ENCODE measurements around the gene RGPD3. TPM values are rescaled to one million over a fixed set of nuclear protein-coding genes. Genes with fewer than 3 reads are reported as not detected.
"Not testable (repeated sequence)": the region's sequence is repeated elsewhere in the genome, so short reads cannot be mapped to it uniquely, and the experiment has no call there.

Gene RGPD3
- total RNA-seq, 1 donor from 2014 or later: 0.13 TPM

DNA sequence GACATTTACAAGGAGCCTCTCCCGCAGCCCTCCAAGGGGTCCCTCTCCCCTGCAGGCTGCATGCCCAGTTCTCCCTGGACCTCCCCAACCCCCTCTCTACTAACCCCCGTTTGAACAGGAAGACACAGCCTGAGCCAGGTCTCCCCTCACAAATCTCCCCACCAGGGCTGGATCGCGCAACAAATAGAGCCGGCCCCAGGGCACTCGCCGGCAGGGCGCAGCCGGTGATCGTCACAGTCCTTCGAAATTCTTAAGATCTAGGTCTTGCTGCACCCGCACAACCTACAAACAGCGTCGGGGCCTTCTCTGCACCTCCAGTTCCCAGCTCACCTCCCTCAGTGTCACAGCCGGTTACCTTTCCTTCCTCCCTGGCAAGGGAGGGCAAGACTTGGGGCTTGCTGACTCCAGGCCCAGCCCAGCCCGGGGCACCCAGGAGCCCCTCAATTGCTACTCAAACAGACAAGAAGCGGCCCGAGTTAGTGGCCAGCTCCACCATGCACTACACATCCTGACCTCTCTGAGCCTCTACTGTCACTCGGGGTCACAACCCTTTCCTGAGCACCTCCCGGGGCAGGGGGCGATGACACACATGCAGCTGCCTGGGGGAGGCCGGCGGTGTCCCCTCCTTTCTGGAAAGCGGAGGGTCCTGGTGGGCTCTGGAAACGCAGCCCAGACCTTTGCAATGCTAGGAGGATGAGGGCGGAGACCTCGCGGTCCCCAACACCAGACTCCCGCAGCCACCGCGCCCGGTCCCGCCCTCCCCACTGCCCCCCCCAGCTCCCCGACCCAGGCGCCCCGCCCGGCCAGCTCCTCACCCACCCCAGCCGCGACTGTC lies 18.6 kb upstream of the RGPD3 start, which contains the start of gene CD8B2:
CD8B2 (plus strand) TSS at position 814 of the 835 bp plus-strand sequence. CDS start 63 bp downstream, outside the sequence.
- DNase-seq (ENCODE audit: low spot score); ATAC-seq: not testable (repeated sequence)

DNA sequence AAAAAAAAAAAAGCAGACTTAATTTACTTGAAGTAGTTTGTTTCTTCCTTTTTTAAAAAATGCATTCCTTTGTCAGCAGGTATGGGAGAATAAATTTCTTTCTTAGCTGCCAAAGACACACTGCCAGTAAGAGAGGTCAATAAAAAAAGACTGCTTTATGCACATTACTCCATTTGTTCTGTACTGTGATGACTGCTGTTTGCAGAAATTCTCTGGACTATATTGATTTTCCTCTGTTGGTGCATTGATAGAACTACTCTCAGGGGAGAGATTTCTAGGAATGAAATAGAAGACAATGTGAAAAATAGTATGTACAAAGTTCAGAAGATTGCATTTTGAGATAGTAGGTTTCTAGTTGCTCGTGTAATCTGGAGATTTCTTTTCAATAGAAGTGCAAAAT lies 11.3 kb upstream of the RGPD3 start:
- DNase-seq (ENCODE audit: low spot score); ATAC-seq: not testable (repeated sequence)

DNA sequence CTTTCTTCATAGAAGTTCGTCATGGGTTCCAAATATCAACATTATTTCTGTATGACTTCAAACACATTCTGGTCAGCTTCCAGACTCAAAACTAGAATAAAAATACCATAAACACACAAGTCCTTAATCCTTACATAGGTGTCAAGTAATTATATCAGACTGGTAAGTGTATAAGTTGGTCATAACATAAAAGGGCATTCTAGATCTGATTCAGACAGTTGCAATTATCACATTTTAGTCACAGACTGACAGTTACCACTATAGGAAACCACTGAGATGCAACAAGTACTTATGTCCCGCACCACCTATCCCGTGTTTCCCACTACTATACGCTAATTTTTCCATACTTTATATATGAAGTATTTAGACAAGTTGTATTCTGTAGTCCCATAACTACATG lies 9.4 kb upstream of the RGPD3 start:
- not testable (repeated sequence) for DNase-seq (ENCODE audit: low spot score); ATAC-seq

DNA sequence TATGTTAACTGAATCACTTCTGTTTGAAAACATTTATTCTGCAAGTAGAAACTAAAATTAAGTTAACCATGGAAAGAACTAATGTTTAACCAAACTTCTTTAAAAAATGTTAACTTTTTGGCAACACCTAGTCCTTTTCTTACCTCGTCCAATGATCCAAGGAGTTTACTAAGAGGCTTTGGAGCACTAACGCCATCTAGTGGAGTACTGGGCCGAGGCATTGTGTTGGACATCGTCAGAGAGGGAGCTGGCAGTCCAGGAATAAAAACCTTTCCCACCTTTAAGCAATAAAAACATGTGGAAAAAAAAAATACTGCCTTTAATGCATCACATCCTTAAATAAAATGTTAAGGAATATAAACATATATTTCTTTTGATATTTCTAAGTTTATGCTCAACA lies 2.4 kb upstream of the RGPD3 start:
- DNase-seq (ENCODE audit: low spot score) (peak; percentile 58), ATAC-seq (peak; percentile 91)

DNA sequence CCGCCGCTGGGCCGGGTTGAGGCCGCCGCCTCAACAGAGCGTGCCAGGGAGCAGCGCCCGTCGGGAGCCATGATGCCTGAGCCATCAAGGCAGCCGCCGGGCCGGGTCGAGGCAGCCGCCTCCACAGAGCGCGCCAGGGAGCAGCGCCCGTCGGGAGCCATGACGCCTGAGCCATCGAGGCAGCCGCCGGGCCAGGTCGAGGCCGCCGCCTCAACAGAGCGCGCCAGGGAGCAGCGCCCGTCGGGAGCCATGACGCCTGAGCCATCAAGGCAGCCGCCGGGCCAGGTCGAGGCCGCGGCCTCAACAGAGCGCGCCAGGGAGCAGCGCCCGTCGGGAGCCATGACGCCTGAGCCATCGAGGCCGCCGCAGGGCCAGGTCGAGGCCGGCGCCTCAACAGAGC lies 697 bp downstream of the RGPD3 start:
- not testable (repeated sequence) for ATAC-seq

DNA sequence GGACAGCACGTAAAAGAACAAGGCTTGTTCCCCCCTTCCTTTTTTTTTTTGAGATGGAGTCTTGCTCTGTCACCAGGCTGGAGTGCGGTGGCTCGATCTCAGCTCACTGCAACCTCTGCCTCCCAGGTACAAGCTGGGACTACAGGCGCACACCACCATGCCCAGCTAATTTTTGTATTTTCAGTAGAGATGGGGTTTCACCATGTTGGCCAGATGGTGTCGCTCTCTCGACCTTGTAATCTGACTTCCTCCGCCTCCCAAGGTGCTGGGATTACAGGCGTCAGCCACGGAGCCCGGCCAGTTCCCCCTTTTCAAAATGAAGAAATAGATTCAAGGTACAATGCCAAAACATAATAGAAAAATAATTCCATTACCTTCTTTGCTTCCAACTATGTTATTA lies 6.3 kb downstream of the RGPD3 start:
- not testable (repeated sequence) for DNase-seq (ENCODE audit: low spot score); ATAC-seq

More for the DNA sequence above, 697 bp downstream of the RGPD3 start:
- DNase-seq (ENCODE audit: low spot score): not testable (repeated sequence)

DNA sequence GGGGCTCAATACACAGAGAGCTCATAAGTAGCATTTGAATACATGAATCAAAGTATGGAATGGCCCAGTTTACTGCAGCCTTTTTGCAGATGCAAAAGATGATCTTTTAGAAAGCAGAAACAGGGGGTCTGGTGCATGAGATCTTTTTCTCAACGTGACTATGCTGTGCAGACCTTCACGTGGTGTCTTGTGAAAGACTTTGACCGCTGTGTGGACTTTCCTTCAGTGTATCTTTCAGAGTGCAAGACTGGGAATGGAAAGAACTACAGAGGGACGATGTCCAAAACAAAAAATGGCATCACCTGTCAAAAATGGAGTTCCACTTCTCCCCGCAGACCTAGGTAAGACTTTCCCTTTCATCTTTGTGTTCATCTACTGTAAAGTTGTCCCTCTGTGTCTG lies 77.5 kb downstream of the RGPD3 start:
- DNase-seq (ENCODE audit: low spot score) (peak; percentile 59), ATAC-seq (peak; percentile 45)

DNA sequence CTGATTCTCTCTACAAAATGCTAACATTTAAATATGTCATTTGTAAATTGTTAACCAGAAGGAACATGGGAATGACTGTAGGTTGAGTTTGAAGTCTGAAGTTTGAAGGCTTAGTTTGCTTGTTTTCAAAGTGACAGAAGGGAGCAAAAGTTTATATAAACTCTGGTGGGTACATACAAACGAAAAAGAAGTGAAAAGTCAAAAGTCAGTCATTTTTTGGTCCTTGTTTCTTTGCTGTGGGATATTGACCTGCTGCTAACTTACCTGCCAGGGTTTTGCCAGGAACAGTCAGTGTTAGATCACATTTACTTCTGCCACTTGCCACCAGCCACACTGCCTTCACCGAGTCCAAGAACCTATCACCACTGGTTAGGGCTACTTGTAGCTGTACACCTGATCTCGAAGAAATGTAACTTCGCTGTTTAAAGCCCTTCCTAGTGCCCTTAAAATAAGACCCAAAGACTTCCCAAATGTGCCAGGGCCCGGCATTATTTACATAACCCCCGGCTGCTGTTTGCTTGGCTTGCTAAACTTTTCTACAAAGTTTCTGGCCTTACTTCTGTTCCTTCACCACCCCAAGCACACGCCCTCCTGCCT lies 79.3 kb downstream of the RGPD3 start:
- peak; percentile 63 for ATAC-seq
- peak; percentile 61 for DNase-seq (ENCODE audit: low spot score)

DNA sequence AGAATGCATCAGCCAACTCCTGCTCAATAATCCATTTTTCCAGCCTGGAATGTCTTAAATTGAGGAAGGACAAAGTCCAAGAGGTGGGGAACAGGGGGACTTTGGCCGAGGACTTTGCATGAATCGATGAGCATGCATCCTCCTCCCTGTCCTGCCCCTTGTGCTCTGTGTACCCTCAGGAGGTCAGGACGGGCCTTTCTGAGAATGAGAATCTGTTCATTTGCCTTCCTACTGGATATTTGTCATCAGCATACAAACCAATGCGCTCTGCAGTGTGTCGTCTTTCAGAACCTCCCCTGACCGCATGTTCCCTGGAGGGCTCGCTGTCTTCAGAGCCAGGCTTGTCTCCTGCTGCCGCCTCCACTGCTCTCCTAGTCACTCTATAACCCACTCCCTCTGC lies 83.7 kb downstream of the RGPD3 start:
- ATAC-seq (peak; percentile 70), DNase-seq (ENCODE audit: low spot score) (peak; percentile 76)

DNA sequence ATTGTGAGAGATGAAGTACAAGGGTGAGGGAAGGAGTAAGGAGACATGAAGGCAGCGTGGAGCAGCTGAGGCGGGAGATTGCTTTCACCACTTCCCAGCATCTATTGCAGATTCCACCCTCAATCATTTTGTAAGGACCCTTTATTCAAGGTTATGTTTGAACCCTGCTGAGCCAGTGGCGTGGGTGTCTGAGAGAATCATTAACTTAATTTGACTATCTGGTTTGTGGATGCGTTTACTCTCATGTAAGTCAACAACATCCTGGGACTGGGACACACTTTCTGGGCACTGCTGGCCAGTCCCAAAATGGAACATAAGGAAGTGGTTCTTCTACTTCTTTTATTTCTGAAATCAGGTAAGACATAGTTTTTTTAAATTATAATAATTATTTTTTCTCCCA lies 86.3 kb downstream of the RGPD3 start:
- DNase-seq (ENCODE audit: low spot score) (peak; percentile 76), ATAC-seq (peak; percentile 9)

DNA sequence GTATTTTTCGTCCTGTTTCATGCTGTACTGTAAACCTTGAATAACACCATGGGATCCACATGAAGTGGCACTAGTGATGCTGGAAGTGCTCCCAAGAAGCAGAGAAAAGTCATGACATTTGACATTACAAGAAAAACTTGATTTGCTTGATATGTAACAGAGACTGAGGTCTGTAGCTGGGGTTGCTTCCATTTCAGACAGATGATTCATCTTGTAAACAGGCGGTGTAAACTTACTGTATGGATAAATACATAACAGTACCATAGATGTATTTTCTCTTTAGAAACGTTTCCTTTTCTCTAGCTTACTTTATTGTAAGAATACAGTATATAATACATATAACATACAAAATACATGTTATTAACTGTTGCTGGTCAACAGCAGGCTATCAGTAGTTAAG lies 88.6 kb downstream of the RGPD3 start:
- not testable (repeated sequence) for ATAC-seq; DNase-seq (ENCODE audit: low spot score)

DNA sequence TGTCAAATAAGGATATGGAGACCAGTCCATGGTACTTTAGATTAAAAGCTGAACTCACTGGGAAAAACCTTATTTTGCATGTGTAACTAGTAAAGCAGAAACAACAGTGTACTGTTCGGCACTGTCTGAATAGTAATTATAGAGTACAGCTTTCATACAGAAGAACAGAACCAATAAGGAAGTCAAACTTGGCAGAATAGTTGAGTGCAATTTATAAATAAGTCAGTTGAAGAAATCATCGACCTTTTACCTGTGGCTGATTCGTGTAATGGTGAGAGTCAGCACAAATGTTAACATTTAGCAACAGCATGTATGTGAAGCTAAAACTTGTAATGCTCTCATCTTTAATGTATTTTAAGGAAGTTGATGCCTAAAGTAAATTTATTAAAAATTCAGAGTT lies 99.0 kb downstream of the RGPD3 start:
- ATAC-seq: peak; percentile 52
- not testable (repeated sequence) for DNase-seq (ENCODE audit: low spot score)

DNA sequence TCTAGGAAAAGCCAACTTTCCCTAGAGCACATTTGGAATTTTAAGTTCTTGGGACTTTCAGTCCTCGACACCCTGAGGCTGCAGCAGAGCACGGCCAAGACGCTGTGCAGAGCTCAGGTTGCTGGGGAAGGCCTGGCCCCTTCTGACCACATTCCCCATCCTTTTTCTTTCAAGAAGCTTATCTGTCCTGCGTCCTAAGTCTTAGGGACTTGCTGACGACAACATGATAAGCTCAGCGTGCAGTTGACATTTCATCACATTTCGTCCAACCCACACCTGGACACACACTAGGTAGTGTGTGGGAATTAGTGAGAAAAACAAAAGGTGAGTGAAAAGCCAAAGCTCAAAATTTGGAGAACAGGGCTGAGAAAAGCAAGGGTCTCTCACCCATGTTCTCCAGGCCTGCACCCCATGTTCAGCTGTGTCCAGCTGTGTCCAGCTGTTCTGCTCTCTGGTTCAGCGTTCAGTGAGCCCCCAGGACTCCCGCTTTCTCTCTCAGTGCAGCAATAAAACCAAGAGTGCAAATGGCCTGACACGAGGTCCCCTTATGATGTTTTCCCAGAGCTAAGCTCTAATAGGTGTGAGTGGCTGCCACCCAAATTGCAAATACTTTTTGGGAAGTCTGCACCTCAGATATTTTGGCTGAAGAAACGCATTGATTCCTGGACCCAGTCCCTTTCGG lies 101.9 kb downstream of the RGPD3 start:
- ATAC-seq: peak; percentile 56
- DNase-seq (ENCODE audit: low spot score): no peak

DNA sequence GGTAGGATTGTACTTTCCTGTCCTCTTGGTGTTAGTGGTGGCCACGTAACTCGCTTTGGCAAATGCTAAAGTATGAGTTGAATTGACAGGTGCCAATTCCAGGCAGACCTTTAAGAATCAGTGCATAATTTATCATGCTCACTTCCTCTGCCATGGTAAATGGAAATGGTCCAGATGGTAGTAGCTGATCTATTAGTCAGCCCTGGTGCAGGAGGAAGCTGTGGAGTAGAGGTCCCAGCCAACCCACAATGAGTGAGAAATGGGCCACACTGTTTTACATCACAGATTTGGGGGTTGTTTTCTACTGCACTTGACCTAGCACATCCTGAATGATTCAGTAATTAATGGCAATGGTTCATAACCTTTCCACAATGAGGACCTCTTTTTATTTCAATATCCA lies 104.4 kb downstream of the RGPD3 start:
- DNase-seq (ENCODE audit: low spot score): no peak
- ATAC-seq: no peak

DNA sequence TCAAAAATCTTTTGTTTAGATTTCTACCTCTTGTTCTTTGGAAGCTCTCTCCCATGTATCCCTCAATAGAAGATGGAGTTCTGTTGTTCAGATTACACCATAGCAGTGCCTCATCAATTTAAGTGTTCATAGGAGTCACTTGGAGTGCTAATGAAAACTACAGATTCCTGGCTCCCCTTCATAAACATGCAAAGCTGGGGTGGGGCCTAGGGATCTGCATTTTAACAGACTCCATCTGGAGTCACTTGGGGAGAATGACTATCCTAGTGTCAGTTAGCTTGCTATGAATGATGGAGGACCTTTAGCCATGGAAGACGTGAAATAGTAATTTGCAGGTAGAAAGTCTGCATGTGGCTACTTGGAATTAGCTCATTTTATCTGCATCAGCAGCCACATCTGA lies 105.4 kb downstream of the RGPD3 start:
- no peak for ATAC-seq
- no peak for DNase-seq (ENCODE audit: low spot score)

DNA sequence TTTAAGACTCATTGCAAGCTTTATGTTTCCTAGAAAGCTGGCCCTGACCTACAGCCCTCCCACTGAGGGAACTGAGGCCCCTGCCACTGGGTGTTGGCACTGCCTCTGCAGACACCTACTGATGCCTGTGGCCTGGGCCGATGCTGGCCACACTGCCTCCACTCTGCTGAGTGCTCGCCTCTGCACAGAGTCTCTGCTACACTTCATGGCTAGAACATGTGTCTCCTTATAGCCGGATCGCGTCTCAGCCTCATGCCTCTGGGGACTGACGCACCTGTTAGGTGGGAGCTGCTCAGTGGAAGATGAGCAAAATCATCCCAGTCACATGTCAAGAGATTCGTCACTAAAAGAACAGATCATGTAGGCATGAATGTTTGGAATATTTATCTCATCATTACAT lies 108.7 kb downstream of the RGPD3 start:
- no peak for ATAC-seq
- no peak for DNase-seq (ENCODE audit: low spot score)

DNA sequence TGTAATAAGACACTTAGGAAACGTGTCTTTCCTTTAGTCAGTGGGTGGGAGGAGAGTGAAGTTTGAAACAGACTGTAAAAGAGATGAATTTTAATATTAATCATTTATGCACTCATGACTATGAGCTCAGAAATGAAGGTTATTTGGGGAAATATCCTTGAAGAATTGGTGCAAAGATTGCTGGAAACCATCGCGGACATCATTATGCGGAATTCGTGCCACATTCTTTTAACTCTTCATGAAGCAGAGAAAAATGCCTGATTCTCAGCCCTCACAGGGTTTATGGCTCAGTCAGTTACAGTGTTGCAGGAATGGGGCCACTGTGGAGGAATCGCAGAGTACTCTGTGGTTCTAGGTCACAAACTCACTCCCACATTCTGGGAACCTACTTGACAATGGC lies 109.7 kb downstream of the RGPD3 start:
- DNase-seq (ENCODE audit: low spot score): no peak
- ATAC-seq: no peak

DNA sequence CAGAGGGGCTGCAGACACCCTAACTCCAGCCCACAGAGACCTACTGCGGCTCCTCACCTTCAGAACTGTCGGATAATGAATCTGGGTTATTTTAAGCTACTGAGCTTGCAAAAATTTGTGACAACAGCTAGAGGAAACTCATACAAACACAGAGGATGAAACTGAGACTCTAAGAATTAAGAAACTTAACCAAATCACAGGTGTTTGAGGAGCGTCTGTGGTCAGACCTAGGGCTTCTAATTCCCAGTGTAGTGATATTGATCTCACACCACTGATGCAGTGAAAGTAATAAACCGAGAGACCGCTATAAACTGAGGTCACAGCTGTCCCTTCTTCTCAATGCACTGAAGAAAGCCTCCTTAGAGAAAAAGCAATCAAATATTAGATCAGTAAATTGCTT lies 110.1 kb downstream of the RGPD3 start:
- ATAC-seq: no peak
- no peak for DNase-seq (ENCODE audit: low spot score)

DNA sequence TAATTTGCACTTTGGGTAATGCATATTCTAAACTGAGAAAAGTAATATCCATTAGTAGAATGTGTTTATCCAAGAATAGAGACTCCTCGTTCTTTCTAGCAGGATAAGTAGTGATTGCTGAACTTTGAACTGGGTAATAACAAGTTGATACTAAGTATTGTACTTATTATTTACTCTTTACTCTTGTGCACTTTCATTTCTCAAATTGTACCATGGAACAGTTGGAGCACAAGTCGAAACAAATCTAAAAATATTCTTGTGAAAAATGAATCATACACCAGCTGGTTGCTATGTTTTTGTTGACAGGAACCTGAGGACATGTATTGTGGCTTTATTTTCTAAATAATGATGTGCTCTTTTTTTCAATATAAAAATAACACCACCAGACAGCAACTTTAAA lies 111.9 kb downstream of the RGPD3 start:
- ATAC-seq (peak; percentile 64), DNase-seq (ENCODE audit: low spot score) (no peak)

DNA sequence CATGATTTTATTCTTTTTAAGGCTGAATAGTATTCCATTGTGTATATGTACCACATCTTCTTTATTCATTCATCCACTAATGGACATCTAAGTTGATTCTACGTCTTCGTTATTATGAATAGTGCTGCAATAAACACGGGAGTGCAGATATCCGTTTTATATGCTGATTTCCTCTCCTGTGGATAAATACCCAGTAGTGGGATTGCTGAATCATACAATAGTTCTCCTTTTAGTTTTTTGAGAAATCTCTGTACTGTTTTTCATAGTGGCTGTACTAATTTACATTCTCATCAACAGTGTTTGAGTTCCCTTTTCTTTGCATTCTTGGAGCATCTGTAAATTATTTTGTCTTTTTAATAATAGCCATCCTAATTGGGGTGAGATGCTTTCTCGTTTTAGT lies 114.5 kb downstream of the RGPD3 start:
- ATAC-seq: no peak
- no peak for DNase-seq (ENCODE audit: low spot score)

DNA sequence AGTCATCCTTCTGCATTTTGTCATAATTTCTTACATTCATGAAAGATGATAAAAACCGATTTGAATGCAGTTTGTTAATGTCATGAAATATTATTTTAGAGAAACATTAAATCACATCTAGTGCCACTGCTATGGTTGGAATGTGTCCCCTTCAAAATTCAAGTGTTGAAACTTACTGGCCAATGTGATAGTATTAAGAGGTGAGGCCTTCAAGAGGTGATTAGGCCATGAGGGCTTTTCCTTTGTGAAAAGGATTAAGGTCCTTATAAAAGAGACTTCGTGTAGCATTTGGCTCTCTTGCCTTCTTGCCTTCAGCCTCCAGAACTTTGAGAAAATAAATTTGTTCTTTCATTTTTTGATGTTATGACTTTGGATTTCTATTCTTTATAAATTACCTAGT lies 117.2 kb downstream of the RGPD3 start:
- DNase-seq (ENCODE audit: low spot score) (no peak), ATAC-seq (no peak)

DNA sequence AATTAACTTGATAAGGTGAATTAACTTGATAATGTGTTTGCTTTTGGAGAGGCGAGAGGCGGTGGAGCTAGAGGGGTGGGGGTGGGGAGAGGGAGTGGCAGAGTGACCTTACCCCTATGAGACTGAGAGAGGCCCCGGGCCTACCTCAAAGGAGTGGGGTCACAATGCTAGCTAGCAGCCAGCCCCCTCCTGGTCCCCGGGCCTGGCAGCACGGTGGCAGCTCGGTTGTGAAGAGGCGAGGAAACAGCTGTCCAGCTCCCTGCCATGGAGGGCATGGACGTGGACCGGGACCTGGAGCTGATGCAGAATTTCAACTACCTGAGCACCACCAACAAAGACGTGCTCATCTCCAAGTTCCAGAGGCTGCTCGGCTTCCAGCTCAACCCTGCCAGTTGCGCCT lies 123.9 kb downstream of the RGPD3 start:
- DNase-seq (ENCODE audit: low spot score) (no peak), ATAC-seq (no peak)

Data from left lobe of liver (tissue), 2 donors.